GM19193 (cell line): Measurements from ENCODE around the gene MYO7B.

Source experiments
- POLR2A ChIP-seq: IDR thresholded peaks from 4 replicates; pipeline ENCODE4 v1.6.1; 2011; ENCODE audit not compliant: insufficient read depth, insufficient read length; ENCODE audit errors: extremely low read depth

MYO7B gene

GRCh38 chr2:127584516-127585033, 49.1 kb downstream of the MYO7B start:
- no peak for TF ChIP-seq POLR2A

- TF ChIP-seq POLR2A = no peak
These were observed 49.9 kb downstream of the MYO7B start for GRCh38 chr2:127585270-127585807.

DNA sequence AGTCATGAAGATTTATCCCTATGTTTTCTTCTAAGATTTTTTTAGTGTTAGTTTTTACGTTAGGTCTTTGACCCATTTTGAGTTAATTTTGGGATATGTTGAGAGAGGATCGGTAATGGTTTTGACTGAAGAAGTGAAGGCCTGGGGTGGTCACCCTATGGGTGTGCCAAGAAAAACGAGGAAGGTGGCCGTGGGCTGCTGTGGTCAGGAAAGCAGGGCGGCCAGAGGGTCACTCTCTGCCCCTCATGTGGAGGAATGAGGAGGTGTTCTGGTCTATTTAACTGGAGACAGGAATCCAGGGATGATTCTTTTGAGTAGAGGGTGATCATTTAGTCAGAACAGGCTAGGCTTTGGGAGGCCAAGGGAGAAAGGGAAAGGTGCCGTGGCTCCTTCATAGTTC, 50.7 kb downstream of the MYO7B start:
- TF ChIP-seq POLR2A = no peak

DNA sequence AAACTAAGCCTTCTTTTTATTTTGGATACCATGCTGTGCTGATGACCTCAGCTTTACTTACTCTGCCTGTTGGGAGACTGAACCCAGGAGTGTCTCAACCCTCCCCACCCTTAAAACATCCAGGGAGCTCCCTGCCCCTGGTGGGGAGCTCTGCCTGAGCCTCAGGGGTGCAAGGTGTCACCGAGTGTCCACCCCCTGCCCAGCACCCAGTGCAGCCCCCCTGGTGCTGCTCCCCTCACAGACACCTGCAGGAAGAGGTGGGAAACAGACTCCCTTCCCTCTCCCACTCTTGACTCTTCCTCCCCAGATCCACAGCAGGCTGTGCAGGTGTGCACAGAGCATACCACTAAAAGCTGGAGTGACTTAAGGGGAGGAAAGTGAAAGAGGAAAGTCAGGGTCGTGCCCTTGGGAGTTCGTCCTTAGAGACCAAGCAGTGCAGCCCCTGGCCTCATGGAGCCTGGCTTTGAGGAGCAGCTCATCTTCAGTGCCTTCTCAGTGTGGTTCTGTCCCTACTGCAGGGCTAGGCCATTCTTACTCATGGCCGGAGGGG, 51.3 kb downstream of the MYO7B start:
- no peak for TF ChIP-seq POLR2A

DNA sequence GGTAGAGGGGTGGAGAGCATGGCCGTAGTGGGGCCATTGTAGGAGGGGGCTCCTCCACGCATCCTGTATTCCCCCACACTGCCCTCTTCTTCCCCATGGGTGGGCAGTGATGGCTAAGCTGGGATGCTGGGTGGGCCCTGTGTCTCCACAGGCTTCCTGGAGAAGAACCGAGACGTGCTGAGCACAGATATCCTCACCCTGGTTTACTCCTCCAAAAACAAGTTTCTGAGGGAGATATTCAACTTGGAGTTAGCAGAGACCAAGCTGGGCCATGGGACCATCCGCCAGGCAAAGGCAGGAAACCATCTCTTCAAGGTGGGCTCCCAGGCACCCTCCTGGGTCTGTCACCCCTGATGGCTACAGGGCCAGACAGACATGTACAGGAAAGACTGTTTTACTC, 52.8 kb downstream of the MYO7B start:
- TF ChIP-seq POLR2A = no peak

GRCh38 chr2:127589358-127589757, 53.9 kb downstream of the MYO7B start:
- no peak for TF ChIP-seq POLR2A

- no peak for TF ChIP-seq POLR2A
These were observed 54.4 kb downstream of the MYO7B start for GRCh38 chr2:127589841-127590240.

DNA sequence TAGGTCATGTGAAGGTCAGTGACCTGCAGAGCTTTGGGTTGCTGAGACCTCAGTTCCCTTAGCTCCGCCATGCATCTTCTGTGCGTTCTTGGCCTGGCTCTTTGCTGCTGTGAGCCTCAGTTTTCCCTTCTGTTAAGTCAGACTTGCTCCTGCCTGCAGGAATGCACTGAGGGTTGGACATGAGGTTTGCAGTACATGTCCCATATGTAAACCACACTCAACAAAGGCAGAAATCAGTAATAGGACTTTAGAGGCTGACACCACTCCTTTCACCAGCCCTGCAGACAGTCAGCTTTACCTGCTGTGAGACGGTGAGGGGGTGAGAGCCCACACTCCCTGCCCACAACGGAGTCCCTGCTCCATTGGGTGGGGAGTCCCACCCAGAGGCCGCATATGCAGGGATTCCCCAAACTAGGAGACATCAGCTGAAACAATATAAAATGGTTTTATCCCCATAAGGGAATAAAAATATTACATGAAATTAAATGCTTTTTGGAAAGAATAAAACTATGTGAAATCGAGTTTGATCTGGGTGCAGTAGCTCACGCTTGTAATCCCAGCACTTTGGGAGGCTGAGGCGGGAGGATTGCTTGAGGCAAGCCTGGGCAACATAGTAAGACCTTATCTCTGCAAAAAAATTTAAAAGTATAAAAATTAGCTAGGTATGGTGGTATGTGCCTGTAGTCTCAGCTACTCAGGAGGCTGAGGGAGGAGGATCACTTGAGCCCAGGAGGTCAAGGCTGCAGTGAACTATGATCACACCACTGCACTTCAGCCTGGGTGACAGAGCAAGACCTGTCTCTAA, 55.1 kb downstream of the MYO7B start:
- no peak for TF ChIP-seq POLR2A

GRCh38 chr2:127591221-127591923, 55.9 kb downstream of the MYO7B start:
- no peak for TF ChIP-seq POLR2A

DNA sequence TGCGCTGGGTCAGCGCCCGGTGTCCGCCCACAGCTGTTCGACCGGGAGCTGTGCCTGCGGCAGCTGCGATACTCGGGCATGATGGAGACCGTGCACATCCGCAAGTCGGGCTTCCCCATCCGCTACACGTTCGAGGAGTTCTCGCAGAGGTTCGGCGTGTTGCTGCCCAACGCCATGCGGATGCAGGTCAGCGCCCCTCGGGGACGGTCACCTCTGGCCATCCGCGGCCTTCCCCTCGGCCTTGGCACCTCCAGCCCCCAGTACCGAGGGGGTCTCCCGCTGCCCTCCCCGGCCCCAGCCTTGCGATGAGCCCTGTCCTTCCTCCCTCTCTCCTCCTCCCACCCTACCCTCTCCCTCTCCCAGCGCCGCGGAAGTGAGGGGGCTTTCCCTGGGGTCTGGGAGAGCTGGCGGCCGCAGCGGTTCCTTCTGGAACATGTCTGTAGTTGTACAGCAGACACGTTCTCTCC, 57.3 kb downstream of the MYO7B start:
- TF ChIP-seq POLR2A = no peak

GRCh38 chr2:127593228-127594115, 58.0 kb downstream of the MYO7B start:
- TF ChIP-seq POLR2A = no peak

DNA sequence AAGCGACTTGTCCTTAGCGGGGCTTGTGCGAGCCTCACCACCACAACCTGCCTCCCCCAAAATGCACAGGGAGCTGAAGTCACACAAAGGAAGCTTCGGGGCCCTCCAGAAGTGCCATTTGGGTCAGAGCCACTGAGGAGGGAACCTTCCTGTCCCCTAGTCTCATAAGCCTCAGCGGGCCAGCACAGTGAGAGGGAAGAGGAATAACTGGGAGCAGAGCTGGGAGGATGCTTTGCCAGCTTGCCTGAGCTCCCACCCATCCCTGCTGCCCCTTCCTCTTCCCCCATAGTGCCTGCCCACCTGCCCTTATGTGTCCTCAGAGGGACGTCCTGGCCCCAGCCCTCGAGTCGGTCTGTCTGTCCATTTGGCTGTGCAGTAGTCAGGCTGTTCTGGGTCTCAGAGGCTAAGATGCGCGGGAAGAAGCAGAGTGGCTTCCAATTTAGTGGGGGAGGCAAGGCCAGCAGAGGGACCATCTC, 58.7 kb downstream of the MYO7B start:
- TF ChIP-seq POLR2A = no peak

GRCh38 chr2:127596311-127597045, 61.0 kb downstream of the MYO7B start:
- TF ChIP-seq POLR2A = no peak

- TF ChIP-seq POLR2A = no peak
These were observed 61.8 kb downstream of the MYO7B start for GRCh38 chr2:127597046-127597983.
